HG03039 (cell line): ENCODE measurements around the gene FOXA1.

Experiments used
- ATAC-seq: cut with Tn5 transposase; IDR thresholded peaks from one replicate; pipeline ENCODE4 v1.9.1; 2021; ENCODE audit warnings: mild to moderate bottlenecking, moderate library complexity; ENCODE audit not compliant: unreplicated experiment

Gene FOXA1

DNA sequence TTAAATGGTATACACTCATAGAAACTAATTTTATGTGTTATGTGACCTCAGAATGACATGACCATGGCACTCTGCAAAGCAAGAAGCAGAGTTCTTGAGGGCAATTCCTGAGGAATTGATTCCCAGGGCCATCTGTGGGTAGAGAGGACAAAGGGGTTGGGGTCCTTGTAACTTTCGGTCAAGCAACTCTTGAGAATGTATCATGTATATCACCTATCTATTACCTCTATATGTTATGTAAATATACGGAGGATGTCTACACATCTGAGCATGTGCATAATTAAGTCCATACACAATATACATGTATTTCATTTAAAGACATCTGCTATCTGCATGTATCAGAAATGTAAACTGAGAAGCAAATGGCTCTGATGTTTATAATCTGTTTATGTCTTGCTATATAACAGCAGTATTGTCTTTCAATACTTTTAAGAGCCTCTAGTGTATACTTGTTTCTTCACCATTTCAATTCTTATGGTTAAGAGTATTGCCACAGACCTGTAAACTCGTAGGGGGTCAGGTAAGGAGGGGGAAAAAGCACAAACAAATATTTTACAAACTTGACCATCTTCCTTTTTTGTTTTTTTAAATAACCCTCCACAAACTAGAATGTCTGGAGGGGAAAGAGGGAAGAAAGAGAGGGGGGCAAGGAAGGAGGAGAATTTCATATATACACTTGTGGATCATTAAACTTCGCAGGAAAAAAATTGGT is 4.5 kb downstream of the FOXA1 start:
- no peak for ATAC-seq

DNA sequence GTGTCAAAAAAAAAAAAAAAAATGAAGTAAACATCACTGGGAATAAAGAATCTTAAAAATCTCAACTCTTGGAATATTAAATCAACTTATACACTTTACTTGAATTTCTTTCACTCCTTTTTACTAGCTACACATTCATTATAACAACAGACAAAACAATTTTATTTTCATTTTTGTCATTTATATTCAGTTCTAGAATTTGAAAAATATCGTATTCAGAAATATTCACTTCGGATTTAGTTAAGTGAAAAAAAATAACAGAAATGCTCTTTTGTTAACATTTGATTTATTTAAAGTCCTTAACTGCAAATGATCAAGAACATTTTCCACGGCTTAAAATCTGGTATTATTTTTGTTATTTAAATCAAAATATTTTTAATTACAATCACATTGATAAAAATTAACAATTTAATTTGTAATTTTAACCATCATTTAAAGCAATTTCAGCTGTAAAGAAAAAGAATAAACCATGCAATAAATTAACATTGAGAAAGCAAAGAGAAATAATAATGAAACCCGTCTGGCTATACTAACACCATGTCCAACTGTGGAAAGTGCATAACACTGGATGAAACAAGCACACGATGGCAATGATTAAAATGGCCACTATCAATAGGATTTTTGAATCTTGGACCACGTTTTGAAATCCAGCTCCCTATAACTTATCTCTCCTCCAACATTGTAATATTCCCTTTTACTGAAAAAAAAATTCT is 5.2 kb downstream of the FOXA1 start:
- ATAC-seq = no peak

DNA sequence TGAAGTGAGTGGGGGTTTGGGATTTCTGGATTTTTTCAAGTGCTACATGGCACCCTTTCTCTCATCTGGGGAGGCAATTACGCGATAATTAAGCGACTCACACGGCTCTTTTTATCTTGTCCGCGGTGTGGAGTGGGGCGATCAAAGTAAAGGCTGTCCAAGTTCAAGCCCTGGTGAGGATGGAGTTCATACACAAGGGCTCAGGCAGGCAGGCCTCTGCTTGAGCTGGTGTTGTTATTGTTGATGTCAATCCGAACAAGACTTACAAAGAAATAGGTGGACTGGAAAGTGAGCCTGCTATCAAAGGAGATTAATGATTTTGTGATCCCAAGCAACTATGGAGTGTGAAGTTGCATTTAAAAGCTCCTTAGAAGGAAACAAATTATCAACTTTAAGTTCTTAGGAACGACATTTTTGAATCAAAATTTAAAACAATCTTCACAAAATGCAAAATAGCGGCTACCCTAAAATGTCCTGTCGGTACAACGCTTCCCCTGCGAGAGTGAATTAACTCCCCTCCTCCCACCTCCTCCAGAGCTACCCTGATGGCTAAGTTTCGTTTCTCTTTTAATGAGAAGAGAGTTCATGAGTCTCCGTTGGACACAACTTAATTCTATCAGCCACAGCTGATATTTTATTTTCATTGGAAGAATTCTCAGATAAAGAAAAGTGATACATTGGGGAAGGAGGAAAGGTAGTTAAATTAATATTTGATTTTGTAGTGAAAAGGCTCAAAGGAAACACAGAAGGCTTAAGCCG is 5.9 kb downstream of the FOXA1 start:
- ATAC-seq = no peak

DNA sequence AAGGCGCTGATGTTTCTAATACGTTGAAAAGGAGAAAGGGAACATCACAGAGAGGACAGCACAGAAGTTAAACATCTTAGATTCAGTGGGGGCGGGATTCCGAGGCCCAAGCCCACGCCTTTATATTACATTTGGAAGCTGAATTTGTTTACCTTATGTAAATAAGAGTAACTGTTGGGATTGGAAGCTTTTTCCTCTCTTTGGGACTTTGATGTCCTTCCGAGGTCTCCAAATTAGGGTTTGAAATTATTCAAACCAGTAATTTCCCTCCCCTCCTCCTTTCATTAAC is 6.4 kb downstream of the FOXA1 start:
- ATAC-seq = no peak

DNA sequence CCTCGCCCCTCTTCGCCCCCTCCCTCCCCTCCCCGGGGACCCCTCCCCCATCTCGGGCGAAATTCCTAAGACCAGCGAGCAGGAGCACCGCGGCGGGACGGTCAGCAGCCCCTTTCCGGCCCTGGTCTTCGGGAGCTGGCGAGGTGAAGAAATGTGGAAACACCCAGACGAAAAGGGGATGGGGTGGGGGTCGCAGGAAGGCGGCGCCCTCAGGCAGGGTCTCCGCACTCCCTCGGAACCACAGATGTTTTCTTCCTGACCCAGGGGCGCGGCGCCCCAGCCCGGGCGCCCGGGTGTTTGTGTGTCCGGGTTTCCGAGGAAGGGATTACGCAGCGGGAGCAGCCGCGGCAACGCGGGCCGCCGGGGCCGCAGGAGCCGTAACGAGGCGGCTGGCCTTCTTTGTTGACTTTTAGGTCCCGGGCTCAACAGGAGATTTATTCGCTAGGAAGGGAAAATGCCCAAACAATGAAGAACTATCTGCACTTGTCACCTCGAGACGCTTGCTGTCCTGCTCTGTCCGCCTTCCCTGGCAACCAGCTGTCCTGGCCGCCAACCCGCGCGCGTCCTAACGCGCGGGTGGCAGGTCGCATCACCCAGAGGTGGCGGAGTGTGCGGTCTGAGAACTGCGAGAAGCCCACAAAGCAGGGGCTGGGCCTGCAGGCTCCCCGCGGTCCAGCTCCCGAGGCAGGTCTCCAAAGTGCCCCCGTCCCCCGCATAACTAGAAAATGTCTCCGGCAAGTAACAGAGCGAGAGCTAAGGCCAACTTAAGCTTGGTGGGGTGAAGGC is 7.0 kb downstream of the FOXA1 start:
- ATAC-seq = no peak

DNA sequence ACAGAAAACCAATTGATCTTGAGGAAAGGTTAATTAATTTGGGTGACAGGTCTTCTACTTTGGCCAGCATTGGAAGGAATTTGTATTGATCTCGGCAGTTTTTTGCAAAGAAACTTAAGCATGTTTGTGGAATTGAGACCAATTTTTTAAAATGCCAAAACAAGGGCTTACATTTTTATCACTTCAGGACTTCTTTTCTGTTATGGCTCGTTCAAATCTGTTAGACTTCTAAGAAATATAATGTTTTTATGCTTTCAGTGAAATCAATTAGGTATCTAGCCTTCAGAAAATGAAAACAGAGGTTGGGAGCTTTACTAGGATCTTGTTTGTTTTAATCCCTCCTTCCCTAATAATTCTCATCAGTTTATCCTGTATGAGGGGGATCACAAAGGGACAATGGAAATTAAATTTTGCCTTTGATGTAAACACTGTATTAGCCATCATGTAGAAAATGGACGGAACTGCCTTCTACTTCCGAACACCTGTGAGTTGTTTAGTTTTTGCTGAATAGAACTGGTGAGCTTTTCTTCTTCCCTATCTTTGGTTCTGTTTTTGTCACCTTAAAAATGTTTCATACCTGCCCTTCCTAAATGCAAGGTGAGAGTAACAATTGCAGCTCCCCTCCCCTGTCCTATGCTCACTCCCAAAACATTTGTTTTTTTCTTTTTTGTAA is 7.8 kb downstream of the FOXA1 start:
- ATAC-seq = no peak

DNA sequence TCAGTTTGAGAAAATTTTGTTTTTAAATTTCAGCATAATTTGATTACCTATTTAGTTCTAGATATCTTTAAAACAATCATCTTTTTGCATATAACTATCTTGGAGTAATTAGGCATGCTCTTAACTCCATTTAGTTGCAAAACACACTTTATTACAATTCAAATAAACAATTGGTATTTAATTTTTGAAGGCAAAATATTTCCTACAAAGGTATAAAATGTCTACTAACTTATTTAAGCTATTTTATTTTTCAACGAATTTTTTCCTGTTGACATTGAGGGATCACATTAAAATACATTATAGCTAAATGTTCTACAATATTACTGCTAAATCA is 8.3 kb downstream of the FOXA1 start:
- no peak for ATAC-seq

DNA sequence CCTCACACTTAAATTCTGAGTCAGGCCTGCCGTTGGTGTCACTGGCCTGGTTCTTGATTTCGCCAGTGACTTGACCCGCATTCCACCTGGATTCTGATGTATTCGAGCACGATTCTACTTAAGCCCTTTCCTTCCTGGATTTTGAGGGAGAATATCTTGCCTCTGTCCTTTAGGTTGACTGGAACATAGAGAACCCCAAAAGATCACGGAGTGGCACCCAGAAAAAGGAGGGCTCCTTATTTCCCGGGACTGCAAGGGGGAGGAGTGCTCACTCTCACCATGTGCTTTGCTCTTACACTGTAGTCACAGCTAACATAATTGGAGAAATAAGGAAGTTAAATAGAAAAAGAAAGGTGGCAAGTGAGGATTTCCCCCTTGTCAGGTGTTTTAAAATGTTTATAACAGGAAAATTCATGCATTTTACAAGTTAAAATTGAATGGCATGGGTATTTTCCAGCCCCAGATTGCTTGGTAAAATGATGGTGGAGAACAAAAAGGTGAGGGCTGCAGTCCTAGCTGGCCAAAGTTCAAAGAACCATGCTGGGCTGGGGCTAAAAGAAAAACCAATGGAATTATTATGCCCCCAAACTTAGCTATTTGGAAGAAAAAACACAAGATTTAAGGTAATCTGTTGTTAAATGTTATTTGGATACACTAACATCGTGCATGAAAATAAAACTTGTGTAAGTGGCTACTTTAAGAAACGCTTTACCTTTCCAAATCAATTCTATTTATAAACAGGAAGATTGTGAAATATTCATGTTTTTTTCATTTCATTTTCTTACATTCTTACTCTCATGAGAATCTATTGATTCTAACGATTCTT is 8.9 kb downstream of the FOXA1 start:
- ATAC-seq = no peak

DNA sequence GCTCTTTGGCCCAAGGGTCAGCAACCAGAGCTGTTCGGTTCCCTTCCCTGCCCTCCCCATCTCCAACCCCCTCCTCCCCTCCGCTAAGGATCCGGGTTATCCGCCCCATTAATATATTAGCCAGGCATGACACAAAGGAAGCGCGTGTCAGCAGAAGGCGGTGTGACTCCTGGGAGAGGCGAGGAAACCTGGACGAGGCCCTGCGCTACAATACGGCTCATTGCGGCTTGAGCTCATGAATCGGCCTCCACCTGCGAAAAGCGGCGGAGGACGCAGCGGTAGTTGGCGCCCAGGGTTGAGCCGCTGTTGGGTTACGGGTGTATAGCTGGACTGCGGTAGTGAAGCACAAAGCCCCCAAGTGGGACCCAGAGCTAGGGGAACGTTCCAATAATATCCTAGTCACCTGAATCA is 9.9 kb downstream of the FOXA1 start:
- ATAC-seq = no peak

DNA sequence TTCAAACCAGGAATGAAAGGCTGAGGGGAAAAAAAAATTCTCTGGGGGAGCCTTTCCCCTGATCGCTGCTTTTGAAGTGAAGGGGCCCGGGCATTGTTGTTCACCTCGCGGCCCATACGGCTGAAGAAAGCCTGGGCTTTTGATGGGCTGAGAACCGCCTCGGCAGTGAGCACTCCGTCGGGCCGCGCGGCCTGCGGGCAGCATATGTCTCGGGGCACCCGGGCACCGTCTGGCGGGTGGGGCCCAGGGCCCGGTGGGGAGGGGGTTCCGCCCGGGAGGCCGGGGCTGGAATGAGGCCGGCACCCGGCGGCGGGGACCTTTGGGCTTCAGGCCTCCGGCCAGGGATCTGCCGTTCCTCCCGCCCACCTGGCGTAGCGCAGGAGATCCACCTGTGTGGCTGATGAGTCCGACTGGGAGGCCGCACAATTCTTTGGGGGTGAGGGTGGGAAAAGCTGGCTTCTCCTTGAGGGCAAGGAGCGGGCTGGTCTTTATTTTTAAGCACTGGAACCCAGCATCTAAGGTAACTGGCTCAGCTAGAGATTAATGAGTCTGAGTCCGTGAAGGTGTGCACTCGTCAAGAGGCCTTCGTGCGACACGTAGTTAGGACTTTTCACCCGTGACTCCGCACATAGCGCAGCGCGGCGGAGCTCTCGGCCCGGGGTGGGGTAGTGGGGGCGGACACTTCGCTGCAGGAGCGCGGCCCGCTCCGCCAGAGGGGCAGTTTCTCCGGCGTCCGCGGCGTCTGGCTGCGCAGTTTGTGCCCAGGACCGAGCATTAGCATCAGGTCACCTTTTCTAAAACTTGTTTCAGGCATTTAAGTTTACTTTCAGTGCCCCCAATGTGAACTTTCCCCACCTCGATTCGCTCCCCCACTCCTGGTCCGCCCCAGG is 10.6 kb downstream of the FOXA1 start:
- ATAC-seq = no peak

DNA sequence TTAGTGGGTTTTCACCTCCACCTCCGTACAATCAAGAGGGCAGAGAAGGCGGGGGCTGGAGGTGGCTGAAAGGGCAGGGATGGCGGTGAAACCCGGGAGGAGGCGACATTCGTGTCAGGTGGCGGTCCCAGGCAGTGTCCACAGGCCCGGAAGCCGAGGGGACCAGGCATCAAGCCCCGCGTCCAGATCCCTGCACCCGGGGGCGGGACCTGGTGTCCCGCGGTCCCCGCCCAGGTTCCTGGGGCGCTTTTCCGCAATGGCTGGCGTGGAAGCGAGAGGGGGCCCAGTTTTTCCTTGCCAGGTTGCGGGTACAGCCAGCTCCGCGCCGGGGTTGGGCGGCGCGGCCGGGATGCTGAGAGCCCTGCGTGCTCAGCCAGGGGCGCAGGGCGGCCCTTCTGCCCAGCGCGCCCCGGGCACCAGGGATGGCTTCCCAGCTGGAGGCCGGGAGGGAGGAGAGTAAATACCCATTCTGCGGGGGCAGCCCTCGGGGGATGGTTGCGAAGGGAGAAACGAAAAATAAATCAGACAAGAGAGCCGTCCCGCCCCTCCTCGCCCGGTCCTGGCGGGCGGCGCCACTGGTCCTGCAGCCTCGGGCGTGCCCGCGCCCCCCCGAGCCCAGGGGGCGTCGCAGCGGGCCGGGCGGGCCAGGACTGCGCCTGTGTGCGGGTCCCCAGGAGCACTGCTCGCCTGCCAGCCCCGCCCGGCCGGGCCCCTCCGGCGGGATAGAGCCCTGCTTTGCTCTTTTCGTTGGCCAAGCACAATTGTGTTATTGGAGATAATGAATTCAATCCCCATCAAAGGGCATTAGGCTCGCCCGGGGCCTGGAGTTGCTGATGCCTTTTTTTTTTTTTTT is 11.5 kb downstream of the FOXA1 start:
- ATAC-seq = no peak

DNA sequence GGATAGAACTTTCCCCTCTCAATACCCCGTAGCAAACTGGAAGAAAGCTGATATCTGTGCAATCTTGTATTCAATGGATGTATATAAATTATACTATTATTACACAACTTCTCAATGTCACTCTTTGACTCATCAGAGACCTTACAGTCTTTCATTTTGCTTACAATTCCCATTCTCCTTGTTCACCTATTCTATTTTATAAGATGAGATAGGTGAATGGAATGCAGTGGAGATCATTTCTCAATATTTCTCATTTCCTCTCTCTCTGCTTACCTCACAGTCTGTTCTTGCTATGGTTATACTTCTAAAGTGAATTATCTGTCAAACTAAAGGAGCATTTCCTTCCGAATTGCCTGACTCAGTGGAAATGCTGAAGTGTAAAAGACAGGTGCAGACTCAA is 14.9 kb downstream of the FOXA1 start:
- ATAC-seq = no peak

DNA sequence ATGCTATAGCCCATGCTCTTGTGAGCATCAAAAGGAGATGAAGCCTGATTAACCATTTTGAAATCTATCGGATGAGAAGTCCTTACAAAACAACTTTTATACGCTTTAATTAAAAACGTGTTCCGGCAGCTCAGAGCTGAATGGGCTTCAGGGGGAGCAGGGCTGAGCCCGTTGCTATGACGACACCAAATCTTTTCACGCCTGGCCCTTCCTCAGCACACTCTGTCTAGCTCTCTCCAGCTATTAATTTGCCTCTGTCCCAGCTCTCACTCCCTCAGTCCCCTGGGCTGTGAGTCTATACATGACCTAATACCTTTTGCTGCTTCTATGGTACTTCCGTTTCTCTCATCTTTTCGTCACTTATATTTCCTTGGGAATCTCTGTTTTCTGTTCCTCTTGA is 15.8 kb downstream of the FOXA1 start:
- no peak for ATAC-seq

DNA sequence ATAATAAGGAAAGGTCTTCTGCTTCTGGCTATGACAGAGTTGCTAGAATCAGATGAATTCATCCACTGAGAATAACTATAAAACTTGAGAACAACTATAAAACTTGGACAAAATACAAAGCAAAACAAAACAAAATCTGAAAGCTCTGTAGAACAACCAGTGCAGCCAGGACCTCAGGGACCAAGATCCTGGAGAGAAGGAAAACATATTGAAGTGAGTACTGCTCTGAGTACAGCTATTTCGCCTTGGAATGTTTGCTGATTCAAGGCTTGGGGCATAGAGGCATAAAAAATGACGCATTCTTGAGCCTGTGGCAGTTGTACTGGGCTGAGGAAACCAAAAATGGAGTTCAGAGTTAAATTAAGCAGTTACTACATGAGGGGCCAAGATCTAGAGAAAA is 21.7 kb downstream of the FOXA1 start:
- no peak for ATAC-seq

DNA sequence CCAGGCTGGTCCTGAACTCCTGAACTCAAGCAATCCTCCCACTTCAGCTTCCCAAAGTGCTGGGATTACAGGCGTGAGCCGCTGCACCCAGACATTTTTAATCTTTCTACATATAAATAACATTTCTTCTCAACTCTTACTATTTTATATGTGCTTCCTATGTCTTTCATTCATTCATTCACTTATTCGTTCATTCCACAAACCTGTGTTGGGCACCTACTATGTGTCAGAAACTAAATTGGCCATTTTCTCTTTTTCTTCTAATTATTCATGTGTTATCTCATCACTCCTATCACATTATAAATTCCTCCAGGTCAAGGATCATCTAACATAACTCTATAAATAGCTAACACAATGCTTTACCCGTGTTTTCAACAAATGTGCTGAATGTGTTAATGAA is 23.7 kb downstream of the FOXA1 start:
- ATAC-seq = no peak

DNA sequence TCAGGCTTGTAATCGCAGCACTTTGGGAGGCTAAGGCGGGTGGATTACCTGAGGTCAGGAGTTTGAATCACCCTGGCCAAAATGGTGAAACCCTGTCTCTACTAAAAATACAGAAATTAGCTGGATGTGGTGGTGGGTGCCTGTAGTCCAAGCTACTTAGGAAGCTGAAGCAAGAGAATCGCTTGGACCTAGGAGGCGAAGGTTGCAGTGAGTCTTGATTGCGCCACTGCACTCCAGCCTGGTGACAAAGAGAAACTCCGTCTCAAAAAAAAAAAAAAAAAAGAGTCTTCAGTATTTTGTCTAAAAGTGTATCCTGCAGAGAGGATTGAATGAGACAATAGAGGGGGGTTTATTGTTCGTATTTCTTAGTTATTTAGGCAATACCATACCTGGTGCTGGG is 25.3 kb downstream of the FOXA1 start:
- no peak for ATAC-seq

DNA sequence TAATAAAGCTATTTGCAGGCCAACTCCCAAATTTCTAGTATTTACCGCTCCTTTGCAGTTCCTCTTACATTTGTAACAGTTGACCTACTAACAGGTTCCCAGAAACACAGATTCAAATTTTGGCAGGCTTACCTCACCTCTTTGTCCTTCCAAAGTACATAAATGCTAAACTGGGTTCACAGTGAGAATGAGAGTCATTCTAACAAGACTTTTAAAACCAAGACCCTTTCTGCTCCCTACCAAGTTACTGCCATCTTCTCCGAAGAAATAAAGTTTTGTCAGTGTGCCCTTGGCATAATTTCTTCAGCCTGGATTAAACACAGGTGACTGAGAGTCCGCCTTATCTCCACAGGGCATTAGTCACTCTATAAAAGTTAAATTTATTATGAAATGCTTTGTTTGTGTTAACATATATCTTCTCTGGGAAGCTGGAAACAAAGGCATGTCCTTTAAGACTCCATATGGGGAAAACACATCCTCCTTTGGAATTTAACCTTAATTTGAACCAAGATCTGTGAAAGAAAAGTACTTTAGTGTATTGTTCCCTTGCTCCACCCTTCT is 28.2 kb downstream of the FOXA1 start:
- ATAC-seq = no peak

DNA sequence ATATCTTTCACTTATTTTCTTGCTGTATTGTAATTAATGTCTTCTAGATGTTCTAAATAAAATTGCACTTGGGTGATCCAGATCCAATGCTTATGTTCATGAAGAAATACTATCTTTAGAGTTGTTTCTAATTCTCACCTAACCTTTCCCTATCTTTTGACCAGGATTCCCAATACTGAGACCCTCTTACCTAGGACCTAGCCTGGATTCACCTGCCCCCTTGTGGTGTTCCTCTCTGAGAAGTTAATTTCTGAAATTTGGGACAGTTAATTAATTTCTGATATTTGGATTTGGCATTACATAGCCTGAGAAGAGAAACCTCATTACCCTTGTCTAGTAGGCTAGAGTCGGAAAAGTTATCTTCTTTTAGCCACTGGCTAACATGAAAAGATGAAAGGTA is 29.5 kb downstream of the FOXA1 start:
- ATAC-seq = no peak
